ENCODE data around the gene HK3.

GRCh38 chr5:176943816-176944215, 44.7 kb upstream of the HK3 start:
- no peak for TF ChIP-seq CTCF (IDR thresholded peaks at IDR 0.05; ENCODE audit: low read length)
- TF ChIP-seq EZH2 (IDR thresholded peaks at IDR 0.05; ENCODE audit: borderline replicate concordance, low read length): no peak

Data from OCI-LY1 (cell line).